GM21526 (cell line): ENCODE measurements around the gene GNG7.
"Not testable (repeated sequence)": the region's sequence is repeated elsewhere in the genome, so short reads cannot be mapped to it uniquely, and the experiment has no call there.

ENCODE experiments used
- ATAC-seq: cut with Tn5 transposase; IDR thresholded peaks from one replicate; pipeline ENCODE4 v1.9.1; 2021; ENCODE audit warnings: moderate library complexity; ENCODE audit not compliant: unreplicated experiment, low FRiP score

Gene GNG7

DNA sequence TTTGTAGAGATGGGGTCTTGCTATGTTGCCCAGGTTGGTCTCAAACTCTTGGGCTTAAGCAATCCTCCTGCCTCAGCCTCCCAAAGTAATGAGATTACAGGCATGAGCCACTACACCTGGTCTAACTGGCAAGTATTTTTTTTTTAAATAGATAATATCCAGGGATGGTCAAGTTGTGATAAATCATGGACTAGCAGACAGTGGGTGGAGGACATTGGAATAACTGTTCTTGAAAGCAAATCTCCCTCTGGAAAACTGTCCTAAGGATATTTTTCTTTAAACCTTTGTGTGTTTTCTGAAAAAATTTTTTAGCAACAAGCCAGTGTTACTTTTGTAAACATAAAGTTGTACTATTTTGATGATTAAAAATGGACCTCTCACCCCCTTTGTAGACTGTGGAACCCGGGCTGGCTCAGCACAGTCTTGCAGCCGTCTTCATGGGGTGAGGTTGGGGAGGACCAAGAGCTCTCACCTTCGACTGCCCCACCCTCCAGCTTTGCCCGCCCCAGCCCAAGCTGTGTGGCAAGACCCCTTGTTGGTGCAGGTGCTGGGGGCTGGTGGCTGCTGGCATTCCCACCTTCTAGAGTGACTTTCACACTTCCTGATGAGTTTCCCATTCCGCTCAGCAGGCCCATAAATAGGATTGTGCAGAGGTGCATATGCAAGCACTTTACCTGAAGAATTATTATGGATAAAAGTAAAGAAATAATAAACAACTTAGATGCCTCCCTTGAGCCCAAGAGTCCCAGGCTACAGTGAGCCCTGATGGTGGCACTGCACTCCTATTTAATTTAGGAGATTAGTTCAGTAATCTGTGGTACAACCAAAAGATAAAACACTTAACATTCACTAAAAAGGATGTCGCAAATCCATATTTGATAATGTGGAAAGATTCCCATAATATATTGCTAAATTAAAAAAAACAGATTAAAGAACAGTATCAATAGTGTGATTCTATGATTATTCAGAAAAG lies 119.2 kb downstream of the GNG7 start:
- ATAC-seq = no peak

DNA sequence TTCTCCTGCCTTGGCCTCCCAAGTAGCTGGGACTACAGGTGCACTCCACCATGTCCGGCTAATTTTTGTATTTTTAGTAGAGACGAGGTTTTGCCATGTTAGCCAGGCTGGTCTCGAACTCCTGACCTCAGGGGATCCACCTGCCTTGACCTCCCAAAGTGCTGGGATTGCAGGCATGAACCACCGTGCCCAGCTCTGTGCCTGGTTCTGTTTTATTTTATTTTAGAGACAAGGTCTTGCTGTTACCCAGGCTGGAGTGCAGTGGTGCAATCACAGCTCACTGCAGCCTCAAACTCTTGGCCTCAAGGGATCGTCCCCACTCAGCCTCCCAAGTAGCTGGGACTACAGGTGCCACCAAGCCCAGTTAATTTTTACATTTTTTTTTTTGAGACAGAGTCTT lies 122.1 kb downstream of the GNG7 start:
- ATAC-seq = not testable (repeated sequence)

DNA sequence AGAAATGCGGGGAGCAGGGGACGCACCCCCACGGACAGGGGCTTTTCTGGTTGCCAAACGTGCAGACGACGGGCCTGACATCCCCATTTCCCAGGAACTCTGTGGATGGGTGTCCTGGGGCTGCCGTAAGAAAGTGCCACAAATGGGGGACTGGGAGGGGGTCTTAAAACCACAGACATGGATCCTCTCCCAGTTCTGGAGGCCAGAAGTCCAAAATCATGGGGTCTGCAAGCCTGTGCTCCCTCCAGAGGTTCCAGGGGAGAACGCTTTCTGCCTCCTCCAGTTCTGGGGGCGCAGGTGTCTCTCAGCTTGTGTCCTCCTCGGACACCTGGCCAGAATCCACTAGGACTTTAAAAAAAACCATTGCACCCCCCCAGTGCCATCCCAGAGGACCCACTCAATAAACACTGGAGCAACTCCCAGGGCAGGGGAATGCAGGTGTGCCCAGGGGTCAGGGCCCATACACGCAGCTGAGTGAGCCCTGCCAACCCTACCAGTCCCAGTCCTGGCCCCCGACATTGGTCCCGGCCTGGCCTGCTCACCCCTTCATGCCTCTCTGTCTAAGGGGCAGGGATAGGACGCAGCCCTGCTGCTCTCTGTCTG lies 122.7 kb downstream of the GNG7 start:
- ATAC-seq = no peak

DNA sequence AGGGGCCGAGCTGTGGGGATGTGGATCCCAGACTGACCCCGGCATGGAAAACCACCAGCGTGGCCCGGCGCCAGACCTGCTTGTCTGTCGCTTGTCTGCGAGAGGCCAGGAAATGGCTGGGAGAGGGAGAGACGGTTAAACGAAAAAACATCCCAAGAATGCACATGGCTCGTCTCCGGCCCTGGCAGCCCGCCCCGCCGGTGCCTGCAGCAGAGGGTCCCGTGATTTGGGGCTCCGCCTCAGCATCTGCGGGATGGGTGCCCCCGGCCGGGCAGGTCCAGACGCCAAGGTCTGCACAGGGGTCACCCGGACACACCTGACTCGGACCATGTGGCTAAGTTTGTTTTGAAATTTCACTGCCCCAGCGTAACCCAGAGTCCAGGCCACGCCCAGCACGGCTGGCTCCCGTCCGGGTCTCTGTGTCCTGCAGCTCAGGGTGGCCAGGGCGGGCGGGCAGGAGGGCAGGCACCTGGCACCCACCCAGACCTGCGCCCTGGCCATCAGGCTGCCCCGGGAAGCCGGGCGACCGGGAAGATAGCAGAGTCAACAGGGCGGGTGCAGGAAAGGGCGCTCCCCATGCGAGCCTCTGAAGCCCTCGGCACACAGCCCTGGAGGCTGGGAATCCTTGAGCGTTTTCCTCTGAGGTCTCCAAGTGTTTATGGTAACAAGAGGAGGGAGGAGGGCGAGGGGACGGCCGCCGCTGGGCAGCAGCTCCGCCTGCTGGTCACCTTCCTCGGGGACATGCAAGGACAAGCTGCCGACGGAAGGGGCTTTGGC lies 123.4 kb downstream of the GNG7 start:
- ATAC-seq = no peak

DNA sequence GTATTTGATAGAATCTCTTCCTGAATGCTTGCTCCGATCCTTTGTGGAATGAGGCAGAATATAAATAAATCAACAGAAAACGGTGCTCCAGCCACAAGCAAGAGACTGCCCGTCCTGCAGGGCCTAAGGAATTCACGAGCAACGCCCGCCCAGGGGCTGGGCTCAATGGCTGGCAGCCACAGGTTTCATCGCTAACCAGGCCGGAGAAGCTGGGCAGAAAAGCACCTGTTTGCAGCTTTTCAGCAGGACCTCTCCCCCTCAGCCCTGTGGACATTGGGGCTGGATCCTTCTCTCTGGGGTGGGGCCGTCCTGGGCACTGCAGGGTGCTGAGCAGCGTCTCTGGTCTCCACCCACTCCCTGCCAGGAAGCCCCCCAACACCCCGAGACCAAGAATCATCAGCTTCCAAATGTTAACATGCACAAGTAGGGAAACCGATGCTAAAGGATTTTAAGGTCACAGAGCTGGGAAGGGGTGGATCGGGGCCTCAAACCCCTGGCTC lies 124.1 kb downstream of the GNG7 start:
- no peak for ATAC-seq

DNA sequence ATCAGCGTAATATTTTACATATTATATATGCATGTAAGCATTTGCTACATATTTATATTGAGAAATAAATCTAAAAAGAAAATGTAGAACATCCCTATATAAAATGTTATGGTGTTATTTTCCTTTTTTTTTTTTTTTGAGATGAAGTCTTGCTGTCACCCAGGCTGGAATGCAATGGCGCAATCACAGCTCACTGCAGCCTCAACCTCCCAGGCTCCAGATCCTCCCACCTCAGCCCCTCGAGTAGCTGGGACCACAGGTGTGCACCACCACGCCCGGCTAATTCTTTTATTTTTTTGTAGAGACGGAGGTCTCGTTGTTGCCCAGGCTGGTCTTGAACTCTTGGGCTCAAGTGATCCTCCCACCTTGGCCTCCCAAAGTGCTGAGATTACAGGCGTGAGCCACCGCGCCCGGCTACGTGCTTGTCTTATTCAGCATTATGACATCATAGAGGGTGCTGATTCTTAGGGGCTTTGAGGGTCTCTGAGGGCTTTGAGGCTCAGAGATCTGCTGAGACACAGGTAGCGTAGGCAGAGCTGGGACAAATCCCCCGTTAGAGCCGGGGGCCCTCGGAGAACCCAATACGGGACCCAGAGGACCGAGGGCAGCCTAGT lies 124.7 kb downstream of the GNG7 start:
- no peak for ATAC-seq

DNA sequence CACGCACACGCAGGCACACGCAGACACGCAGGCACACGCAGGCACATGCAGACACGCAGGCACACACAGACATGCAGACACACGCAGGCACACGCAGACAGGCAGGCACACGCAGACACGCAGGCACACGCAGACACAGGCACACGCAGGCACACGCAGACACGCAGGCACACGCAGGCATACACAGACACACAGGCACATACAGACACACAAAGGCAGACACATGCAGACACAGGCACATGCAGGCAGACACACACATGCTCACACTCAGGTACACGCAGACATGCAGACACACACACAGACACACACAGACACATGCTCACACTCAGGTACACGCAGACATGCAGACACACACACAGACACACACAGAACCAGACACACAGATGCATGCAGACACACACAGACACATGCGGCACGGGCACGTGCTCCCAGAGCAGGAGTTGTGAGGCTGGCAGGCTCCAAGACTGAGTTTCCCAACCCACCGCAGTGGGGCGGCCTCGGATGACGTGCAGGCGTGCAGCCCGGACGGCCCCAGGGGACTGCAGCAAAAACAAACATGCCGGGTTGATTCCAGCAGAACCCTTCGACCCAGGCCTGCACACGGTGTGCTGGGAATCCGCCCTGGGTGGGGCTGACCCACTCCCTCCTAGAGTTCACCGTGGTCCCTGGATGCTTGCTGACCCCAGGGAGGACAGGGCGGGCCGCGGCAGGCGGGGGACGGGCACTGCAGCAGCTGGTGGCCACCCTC lies 126.6 kb downstream of the GNG7 start:
- no peak for ATAC-seq

DNA sequence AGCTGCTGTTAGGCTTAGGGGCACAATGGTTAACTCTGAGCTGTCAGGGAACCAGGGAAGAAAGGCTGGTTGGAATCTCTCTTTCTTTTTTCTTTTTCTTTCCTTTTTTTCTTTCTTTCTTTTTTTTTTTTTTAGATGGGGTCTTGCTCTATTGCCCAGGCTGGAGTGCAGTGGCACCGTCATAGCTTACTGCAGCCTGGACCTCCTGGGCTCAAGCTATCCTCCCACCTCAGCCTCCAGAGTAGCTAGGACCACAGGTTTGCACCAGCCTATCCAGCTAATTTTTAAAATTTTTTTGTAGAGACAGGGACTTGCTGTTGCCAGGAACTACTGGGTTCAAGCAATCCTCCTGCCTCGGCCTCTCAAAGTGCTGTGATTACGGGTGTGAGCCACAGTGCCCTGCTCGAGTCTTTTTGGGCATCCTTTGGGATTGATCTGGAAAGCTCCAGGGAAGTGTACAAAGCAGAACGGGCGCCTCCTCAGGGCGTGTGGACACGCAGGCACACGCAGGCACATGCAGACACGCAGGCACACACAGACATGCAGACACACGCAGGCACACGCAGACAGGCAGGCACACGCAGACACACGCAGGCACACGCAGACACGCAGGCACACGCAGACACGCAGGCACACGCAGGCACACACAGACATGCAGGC lies 127.4 kb downstream of the GNG7 start:
- no peak for ATAC-seq

DNA sequence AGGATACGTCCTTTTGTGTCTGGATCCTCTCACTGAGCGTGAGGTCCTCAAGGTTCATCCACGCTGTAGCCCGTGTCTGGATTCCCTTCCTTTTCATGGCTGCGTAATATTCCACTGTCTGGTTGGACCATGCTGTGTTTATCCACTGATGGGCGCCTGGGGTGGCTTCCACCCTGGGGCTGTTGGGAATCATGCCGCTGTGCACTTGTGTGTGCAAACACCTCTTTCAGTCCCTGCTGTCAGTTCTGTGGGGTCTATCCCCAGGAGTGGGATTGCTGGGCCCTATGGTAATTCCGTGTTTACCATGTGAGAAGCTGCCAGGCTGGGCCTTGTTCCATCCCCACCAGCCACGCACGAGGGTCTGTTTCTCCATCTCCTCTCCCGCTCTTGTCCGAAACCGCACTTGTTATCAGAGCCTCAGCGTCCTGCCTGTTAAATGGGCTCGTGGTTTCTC lies 128.0 kb downstream of the GNG7 start:
- ATAC-seq = no peak

DNA sequence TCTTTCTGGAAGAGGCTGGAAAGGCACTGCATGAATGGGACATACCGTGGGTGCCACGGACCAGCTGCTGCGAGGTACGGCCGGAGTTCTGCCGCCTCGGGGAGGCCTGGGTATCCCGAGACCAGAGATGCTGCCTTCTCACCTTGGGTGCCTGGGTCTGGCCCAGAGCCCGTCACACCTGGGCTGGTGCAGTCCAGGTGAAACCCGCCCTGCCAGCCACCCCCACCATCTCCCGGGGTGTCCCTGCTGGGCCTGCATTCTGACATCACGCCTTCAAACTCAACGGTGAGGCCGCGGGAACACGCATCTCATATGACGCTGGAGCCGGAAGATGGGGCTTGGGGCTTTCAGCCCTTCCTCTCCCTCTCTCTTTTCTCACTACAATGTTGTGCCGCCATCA lies 128.6 kb downstream of the GNG7 start:
- ATAC-seq = no peak

DNA sequence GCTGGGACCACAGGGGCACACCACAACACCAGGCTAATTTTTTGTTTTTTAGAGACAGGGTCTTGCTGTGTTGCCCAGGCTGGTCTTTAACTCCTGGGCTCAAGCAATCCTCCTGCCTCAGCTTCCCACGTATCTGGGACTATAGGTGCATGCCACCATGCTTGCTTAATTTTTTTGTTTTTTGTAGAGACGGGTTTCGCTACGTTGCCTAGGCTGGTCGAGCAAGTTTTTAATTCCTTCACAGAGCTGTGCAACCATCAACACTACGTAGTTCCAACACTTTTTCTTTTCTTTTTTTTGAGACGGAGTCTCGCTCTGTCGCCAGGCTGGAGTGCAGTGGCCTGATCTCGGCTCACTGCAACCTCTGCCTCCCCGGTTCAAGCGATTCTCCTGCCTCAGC lies 130.3 kb downstream of the GNG7 start:
- ATAC-seq = not testable (repeated sequence)

DNA sequence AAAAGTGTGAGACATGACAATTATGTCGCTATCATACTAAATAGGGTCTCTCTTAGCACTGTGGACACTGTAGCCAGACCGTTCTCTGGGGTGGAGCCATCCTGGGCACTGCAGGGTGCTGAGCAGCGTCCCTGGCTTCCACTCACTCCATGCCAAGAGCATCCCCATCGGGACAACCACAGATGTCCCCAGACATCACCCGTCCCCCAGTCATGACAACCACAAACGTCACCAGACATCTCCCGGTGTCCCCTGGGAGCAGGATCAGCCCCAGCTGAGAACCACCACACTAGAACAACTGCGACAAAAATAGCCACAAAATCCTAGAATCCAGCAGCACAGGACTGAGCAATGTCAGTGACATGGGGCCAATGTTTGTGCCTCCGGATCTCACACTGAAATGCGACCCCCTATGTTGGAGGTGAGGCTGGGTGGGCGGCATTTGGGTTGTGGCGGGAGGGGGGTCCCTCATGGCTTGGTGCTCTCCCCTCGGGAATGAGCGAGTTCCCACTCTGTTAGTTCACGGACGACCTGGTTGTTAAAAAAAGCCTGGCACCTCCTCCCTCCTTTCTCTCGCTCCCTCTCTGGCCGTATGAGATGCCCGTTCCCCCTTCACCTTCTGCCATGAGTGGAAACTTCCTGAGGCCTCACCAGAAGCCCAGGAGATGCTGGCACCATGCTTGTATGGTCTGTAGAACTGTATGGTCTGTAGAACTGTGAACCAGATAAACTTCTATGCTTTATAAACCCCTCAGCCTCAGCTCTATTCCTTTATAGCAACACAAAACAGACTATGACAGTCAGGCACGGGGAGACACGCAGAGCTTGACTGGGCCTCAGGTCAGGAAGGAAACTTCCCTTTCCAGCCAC lies 132.7 kb downstream of the GNG7 start:
- no peak for ATAC-seq

DNA sequence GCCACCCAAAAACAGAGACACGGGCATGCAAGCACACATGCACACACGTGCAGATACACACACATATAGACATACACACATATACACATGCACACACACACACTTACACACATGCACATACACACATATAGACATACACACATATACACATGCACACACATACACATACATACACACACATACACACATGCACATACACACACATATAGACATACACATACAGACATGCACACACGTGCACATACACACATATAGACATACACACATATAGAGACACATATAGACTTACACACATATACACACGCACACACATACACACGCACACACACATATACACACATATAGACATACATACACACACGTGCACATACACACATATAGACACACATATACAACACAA lies 134.5 kb downstream of the GNG7 start:
- no peak for ATAC-seq

DNA sequence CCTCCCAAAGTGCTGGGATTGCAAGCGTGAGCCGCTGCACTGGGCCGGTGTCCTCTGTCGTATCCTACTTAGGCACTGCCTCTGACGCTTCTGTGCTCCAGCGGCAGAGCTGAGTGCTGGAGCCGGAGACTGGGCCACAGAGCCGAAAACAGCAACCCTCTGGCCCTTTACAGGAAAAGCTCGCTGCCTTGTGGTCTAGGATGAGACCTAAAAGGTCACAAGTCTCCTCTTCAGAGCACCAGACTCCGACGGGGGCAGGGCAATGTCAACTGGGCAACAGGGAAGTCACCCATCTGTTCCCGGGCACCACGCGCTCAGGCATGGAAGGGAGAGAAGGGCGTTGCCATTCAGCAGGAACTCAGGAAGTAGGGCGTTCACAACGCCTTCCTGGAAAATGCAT lies 134.9 kb downstream of the GNG7 start:
- no peak for ATAC-seq

DNA sequence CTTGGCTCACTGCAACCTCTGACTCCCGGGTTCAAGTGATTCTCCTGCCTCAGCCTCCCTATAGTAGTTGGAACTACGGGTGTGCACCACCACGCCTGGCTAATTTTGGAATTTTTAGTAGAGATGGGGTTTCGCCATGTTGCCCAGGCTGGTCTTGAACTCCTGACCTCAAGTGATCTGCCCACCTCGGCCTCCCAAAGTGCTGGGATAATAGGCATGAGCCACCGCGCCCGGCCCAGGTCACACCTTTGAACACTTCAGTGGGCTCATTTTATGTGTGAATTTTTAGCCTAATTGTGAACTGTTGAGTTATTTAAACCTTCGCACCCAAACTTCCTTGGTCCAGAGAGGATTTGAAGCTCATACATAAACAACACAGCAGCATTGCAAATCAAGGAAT lies 138.9 kb downstream of the GNG7 start:
- ATAC-seq = not testable (repeated sequence)

DNA sequence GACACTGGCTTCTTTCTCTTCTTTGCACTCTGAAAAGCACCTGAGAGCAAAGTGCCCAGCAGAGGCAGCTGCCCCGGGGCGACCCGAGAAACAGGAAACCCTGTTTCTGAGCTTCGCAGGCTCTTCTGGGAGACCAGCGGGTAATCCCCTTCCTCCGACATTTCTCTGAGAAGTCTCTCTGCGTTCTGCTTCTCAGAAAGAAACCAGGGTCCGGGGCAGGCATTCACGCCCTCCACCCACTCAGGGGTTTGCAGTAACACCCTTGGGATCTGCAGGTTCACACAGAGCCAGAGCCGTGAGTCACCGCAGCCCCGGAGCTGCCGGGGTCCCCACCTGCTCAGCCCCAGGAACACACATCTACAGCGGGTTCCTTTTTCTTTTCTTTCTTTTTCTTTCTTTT lies 140.6 kb downstream of the GNG7 start:
- peak; percentile 56 for ATAC-seq

DNA sequence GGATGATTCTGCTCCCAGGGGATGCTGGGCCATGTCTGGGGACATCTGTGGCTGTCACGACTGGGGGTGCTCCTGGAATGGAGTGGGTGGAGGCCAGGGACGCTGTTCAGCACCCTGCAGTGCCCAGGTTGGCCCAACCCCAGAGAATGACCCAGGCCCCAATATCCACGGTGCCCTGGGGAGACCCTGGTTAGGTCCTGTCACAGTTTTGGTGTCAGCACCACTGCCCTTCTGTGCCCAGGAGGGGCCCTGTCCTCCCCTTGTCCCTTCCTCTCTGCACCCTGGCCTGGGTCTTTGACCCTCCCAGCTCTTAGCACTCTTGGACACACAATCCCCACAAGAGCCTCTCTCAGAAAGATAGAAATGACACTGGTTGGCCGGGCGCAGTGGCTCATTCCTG lies 141.3 kb downstream of the GNG7 start:
- ATAC-seq = no peak

DNA sequence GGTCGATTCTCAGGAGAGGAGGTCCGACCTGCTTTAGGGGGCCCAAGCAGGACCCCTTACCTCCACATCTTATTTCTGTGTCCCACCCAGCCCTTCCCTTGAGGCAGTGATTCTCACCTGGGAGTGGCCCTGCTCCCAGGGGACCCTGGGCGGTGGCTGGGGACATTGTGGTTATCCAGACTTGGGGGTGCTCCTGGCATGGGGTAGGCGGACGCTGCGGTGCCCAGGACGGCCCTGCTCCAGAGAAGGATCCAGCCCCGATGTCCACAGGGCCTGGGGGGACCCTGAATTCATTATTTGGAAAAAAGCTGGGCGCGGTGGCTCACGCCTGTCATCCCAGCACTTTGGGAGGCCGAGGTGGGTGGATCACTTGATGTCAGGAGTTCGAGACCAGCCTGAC lies 142.1 kb downstream of the GNG7 start:
- ATAC-seq = no peak
